ENCODE data around the gene NDC1.

GRCh38 chr1:53754484-53755312 is 83.4 kb downstream of the NDC1 start:
- TF ChIP-seq CTCF (IDR thresholded peaks at IDR 0.05), result peak; percentile 56 to 66 (median 61)
- no peak for TF ChIP-seq POLR2A (IDR thresholded peaks at IDR 0.05)

Measured in transverse colon (tissue), 3 donors.